HG02870 (cell line): ENCODE results near the gene TBC1D20.
"Not testable (repeated sequence)": the region's sequence is repeated elsewhere in the genome, so short reads cannot be mapped to it uniquely, and the experiment has no call there.

Experiments used
- ATAC-seq: cut with Tn5 transposase; IDR thresholded peaks from one replicate; pipeline ENCODE4 v1.9.1; 2021; ENCODE audit warnings: mild to moderate bottlenecking, moderate library complexity; ENCODE audit not compliant: unreplicated experiment

TBC1D20 gene, protein sequence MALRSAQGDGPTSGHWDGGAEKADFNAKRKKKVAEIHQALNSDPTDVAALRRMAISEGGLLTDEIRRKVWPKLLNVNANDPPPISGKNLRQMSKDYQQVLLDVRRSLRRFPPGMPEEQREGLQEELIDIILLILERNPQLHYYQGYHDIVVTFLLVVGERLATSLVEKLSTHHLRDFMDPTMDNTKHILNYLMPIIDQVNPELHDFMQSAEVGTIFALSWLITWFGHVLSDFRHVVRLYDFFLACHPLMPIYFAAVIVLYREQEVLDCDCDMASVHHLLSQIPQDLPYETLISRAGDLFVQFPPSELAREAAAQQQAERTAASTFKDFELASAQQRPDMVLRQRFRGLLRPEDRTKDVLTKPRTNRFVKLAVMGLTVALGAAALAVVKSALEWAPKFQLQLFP

GRCh38 chr20:462199-462991 is at the start of gene TBC1D20:
TBC1D20 (minus strand) TSS chr20:462533; CDS start chr20:462405, 128 bp downstream.
- ATAC-seq: peak; percentile 94

- not testable (repeated sequence) for ATAC-seq
These were observed 48.2 kb upstream of the TBC1D20 start for GRCh38 chr20:510328-511057.

GRCh38 chr20:508364-508787 is 46.0 kb upstream of the TBC1D20 start:
- ATAC-seq: not testable (repeated sequence)

DNA sequence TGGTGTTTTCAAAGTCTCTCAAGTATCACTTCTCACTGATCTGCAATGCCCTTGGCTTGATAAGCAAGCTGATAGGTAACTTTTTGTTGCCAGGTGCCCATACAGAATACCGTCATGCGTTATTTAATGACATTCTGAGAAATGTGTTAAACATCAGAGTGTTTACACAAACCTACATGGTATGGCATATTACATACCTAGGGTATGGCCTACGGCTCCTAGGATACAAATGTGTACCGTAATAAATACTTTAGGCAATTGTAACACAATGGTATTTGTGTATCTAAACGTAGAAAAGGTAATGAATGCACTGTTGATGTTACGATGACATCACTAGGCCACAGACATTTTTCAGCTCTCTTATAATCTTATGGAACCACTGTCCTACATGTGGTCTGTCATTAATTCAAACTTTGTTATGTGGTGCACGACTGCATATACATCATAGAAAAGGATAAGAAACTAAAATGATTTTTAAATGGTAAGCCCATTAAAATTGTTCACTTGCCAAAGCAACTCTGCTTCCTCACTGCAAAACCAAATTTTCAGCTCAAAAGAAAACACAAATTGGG is 45.5 kb upstream of the TBC1D20 start:
- no peak for ATAC-seq

GRCh38 chr20:507006-507758 is 44.8 kb upstream of the TBC1D20 start:
- ATAC-seq: no peak

- ATAC-seq: no peak
These were observed 42.3 kb upstream of the TBC1D20 start for GRCh38 chr20:504632-505075.

- ATAC-seq: no peak
These were observed 40.9 kb upstream of the TBC1D20 start for GRCh38 chr20:503048-503737.

DNA sequence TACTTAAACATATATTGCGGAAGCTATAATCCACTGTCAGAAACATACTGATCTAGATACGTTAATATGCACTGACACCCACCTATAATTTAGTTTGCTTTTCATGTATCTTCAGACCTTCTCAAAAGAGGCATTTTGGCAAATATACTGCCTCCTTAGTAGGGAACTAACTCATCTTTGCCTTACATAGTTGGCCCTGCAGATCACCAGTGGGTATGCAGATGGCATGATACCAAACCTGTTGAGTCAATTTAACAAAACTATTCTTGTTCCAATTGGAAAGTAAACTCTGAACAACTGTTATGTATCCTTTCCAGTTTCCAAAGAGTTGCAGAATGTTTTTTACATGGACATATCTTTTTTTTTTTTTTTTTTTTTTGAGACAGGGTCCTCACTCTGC is 35.6 kb upstream of the TBC1D20 start:
- ATAC-seq: no peak

DNA sequence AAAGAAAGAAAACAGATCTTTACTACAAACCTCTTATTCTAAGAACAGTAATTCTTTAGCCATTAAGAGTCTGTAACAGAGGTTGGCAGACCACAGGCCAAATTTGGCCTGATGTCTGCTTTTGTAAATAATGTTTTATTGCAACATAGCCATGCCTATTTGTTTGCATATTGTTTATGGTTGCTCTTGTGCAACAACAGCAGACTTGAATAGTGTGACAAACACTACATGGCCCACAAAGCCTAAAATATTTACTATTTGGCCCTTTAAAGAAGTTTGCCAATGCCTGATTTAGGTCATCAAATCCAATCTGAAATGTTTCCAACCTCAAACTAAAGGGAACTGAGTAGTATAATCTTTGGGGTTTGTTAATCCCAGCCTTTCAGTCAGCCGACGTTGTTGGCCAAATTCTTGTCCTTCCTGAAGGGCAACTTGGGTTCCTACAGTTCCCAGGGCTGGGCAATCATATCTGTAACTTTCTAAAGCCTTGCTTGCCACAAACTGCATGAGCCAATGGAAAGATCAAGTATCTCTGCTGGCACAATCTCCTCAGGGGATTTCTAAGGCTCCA is 33.9 kb upstream of the TBC1D20 start:
- ATAC-seq: no peak

DNA sequence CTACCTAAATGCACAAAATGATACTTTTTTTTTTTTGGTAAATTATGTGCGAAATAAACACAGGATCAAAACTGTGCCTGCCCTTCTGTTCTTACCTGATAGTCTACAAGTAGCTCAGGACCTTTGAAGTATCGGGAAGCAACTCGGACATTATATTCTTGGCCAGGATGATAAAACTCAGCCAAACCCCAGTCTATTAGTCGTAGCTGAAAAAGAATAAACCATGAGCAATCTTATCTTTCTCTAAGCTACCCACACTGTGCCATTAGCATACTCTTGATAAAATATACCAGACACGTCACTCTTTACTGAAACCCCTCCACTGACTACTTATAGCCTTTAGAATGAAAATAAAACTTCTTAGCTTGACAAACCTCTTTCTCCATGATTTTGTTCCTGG is 29.8 kb upstream of the TBC1D20 start:
- no peak for ATAC-seq

- no peak for ATAC-seq
These were observed 25.3 kb upstream of the TBC1D20 start for GRCh38 chr20:487655-488054.

GRCh38 chr20:483815-484644 is 21.7 kb upstream of the TBC1D20 start:
- ATAC-seq: no peak

GRCh38 chr20:481167-481566 is 18.8 kb upstream of the TBC1D20 start:
- ATAC-seq: no peak

DNA sequence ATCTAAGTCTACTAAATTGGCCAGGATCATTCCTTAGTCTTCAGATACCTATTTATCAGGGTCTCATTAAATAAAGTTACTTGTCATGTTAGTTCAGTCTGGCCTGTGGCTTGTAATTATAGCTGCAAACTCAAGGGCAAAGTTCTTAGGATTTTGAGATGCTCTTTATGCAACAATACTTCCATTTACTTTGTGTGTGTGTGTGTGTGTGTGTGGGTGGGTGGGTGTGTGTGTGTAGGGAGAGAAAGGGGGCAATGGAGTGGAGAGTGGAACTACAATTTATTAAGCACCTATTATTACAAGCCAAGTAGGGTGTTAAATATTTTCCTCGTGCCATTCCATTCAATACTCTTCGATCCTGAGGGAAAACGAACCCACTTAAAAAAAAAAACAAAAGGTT is 17.7 kb upstream of the TBC1D20 start:
- no peak for ATAC-seq

GRCh38 chr20:479487-479886 is 17.2 kb upstream of the TBC1D20 start:
- ATAC-seq: no peak

DNA sequence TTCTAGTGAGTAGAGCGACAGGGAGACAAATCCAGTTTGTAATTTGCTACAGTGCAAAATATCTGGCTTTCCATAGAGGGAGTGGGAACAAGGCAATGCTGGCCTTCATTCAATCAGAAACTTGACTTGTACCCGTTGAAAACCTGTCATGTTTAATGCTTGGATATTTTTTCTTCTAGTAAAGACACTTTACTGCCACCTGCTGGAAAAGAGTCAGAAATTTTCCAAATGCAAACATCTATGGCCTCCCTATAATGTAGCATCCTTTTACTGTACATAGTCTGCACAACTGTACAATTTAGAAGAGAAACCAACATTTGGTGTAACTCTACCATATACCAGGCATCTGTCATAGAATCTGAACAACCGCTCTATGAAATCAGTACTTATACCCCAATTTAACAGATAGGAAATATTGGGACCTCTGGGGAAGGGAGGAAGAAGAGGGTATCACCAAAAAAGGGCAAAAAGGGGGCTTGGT is 16.7 kb upstream of the TBC1D20 start:
- ATAC-seq: no peak

- ATAC-seq: no peak
These were observed 15.9 kb upstream of the TBC1D20 start for GRCh38 chr20:478010-478948.
